Measurements from ENCODE around the gene ZNF513.
A peak's percentile ranks its signal among the peaks of the same experiment; 100 is the strongest.
"Not testable (repeated sequence)": the region's sequence is repeated elsewhere in the genome, so short reads cannot be mapped to it uniquely, and the experiment has no call there.

ZNF513 gene

DNA sequence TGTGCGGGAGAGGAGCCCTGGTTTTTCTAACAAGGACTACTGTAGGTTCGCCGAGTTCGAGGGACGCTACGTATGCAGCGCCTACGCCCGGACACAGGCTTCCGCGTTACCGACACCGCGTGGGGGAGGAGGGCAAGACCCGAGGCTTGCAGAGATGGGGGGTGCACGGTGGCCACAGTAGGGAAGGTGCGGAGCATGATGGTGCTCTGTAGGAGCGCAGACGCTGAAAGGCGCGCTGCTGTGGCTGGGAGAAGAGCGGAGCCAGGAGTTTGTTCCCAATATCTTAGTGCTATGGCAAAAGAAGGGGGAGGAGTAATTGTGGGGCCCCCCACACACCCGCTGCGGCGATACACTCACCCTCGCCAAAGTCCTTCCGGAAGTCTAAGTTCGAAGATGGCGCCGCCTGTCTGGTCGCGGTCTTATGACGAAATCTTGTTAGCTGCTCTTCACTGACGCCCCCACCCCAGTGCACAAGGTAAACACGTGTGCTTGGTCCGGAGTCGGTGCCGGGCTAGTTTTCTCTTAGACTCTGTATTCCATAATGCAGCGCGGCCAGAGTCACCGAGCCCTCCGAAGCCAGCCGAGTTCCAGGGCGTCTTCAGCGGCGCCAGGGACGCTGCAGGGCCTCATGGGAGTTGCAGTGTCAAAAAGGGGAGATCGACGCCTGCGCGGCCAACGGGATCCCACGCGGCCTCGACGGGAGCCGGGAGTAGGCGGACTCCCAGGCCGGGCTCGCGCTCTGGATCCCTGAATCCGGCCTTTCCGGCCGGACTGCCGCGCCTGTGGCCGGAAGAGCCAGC lies 24.0 kb downstream of the ZNF513 start, which contains the start of gene GTF3C2:
Gene GTF3C2, minus strand, starts transcription at position 383 of the 800 bp plus-strand sequence. CDS start 13,210 bp downstream, outside the sequence.
- DNase-seq (ENCODE audit: low read depth in 2 of 3, low spot score in 2 of 3) = peak; percentile 84 to 87 (median 86)

DNA sequence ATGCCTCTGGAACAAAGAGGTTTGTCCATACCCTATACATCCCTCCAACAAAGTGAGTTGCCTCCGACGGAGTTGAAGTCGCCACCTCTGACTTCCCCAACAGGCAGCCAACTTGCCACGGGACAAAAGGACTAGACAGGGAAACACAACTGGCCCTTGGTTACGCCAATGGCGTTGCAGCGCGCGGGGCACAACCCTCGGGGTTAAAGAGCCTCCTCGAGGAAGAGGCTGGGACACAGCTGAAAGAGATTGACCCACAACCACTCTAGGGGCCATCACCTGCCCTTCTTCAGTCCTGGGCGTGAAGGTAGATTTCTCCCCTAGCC lies 24.5 kb downstream of the ZNF513 start:
- peak in 2 of 3 experiments; percentile 32 to 40 for DNase-seq (ENCODE audit: low read depth in 2 of 3, low spot score in 2 of 3)

DNA sequence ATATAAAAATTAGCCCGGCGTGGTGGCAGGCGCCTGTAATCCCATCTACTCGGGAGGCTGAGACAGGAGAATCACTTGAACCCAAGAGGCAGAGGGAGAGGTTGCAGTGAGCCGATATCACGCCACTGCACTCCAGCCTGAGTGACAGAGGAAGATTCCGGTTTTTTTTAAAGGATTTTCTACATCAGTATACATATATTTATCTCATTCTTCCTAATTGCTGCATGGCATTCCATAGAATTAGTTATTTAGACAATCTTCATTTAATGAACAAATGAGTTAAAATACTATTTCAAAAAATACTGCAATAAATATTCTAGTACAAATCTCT lies 26.0 kb downstream of the ZNF513 start:
- no peak for DNase-seq (ENCODE audit: low read depth in 2 of 3, low spot score in 2 of 3)

DNA sequence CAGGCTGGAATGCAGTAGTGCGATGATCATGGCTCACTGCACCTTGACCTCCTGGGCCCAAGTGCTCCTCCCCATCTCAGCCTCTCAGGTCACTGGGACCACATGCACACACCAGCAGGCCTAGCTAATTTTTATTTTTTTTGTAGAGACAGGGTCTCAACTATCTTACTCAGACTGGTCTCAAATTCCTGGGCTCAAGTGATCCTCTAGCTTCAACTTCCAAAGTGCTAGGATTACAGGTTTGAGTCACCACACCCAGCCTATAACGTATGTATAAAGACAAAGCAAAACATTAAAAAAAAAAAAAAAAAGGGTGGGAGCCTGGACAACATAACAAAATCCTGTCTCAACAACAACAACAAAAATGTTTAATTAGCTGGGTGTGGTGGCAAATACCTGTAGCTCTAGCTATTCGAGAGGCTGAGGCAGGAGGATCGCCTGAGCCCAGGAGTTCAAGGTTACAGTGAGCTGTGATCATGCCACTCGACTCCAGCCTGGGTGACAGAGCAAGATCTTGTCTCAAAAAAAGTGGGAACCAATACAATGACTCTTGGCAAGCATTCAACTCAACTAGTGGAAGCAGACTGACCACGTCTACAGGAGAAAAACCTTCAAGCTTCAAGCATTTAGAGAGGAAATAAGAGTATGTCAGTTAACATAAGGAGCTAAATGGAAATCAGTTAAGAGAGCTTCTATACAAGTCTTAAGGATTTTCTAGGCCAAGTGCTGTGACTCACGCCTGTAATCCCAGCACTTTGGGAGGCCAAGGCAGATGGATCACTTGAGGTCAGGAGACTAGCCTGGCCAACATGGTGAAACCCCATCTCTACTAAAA lies 26.6 kb downstream of the ZNF513 start:
- DNase-seq (ENCODE audit: low read depth in 2 of 3, low spot score in 2 of 3) = no peak

DNA sequence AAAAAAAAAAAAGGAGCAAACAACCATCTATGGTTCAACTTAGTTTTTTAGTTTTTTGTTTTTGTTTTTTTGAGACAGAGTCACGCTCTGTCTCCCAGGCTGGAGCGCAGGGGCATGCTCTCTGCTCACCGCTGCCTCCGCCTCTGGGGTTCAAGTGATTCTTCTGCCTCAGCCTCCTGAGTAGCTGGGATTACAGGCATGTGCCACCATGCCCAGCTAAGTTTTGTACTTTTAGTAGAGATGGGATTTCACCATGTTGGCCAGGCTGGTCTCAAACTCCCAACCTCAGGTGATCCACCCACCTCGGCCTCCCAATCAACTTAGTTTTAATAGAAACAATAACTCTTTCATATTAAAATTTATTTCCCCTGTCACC lies 27.2 kb downstream of the ZNF513 start:
- not testable (repeated sequence) for DNase-seq (ENCODE audit: low read depth in 2 of 3, low spot score in 2 of 3)

DNA sequence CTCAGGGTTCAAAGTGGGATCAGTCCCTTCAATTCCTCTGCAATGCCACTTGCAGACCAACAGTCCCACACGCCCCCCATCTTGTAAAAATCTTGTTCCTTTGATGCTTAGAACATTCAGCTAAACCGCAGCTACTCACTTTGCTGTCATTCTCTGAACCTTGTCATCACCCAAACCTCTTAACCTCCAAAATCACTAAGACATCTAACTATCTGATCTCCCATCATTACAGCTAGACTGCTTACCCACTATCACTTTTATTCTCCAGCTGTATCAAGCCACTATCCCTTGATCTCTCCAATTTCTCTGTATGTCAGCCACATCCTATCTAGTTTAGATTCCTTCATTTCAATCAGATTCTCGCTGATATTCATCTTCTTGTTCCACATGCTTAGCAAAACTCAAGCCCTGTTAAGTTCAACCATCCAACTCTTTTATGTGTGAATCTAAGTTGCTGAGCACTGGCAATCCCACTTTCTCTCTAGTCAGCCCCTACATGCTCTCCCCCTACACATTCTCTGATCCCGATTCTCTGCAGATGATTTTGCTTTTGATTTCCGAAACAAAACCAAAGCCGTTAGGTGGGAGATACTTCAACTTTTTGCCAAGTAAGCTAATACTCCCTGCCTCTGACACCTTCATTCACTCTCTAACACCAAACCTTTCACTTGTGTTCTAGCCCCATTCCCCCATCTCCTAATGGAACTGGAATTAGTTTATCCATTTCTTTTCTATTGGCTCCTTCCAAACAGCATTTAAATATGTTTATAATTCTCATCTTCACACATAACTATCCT lies 28.5 kb downstream of the ZNF513 start:
- no peak for DNase-seq (ENCODE audit: low read depth in 2 of 3, low spot score in 2 of 3)

DNA sequence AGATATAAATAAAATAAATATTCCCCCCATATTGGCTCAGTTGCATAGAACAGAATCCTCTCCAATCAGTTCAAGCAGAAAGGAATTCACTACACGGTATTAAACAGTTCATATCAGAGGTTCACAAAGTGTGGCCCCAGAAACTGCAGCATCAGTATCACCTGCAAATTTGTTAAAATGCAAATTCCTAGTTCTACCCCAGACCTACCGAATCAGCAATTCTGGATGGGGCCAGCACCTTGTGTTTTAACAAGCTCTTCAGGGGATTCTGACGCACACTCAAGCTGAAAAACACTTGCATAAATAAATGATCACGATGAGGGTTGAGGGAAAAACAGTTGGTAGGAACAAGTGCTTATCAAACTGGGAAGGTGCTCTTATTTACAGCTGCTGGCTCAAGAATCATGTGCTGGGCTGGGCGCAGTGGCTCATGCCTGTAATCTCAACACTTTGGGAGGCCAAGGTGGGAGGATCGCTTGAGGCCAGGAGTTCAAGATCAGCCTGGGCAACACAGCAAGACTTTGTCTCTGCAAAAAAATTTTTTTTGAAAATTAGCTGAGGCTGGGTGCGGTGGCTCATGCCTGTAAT lies 30.3 kb downstream of the ZNF513 start:
- DNase-seq (ENCODE audit: low read depth in 2 of 3, low spot score in 2 of 3) = no peak

DNA sequence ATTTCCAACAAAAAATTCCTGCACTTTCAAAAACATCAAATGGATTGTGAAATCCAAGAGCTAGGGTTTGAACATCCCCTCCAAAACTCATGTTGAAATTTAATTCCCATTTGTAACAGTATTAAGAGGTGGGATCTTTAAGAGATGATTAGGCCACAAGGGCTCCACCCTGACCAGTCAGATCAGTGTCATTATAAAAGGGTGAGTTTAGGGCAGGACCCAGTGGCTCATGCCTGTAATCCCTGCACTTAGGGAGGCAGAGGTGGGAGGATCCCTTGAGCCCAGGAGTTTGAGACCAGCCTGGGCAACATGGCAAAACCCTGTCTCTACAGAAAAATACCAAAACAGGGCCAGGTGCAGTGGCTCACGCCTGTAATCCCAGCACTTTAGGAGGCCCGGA lies 32.9 kb downstream of the ZNF513 start:
- no peak for DNase-seq (ENCODE audit: low read depth in 2 of 3, low spot score in 2 of 3)

DNA sequence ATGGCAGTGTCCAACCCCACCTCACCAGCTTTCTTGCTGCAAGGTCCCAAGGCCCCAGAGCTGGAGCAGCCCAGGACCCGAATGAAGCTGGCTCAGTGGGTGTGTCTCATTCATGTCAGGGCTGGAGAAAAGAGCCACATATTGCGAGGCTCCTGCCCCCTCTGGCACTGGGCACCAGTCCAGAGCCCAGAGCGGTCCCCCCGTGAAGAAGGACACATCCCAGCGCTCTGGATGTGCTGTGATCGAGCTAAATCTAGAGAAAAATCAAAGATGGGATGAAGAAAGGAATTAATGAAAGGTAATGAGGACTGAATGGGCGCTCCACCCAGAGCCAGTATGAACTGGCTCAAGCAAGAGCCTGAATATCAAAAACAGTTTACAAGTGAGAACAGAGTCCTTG lies 44.4 kb downstream of the ZNF513 start:
- no peak for DNase-seq (ENCODE audit: low read depth in 2 of 3, low spot score in 2 of 3)

DNA sequence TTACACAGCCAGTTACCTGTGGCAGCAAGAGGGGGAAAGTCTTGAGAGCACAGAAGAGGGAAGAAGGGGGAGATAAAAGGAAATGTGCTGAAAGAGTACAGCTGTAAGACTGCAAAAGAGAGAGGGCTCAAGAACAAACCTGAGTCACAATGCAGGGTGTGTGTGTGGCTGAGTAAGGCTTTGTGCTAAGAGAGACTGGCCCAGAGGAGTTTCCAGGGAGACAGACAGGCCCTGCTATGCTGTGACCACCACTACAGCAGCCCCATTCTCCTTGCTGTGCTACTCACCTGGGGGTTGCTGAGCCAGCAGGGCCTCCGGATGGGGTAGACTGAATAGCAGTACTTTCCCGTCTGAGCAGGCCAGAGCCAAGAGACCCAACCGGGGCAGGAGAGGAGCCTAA lies 45.2 kb downstream of the ZNF513 start:
- DNase-seq (ENCODE audit: low read depth in 2 of 3, low spot score in 2 of 3) = no peak

Data from activated CD8-positive, alpha-beta memory T cell treated with anti-CD3 and anti-CD28 coated beads for 48 hours (primary cell).